Activated CD8-positive, alpha-beta memory T cell treated with anti-CD3 and anti-CD28 coated beads for 48 hours (primary cell): ENCODE data around the gene PAFAH1B1.
"Not testable (repeated sequence)": the region's sequence is repeated elsewhere in the genome, so short reads cannot be mapped to it uniquely, and the experiment has no call there.

Experiments used
- DNase-seq, 3 experiments: peaks; one replicate each; pipeline ENCODE4 v3.0.0-alpha.2; 2020; ENCODE audit warnings: low read depth in 2 of 3, low spot score in 2 of 3

Gene PAFAH1B1

GRCh38 chr17:2593821-2594721 lies 617 bp downstream of the PAFAH1B1 start:
- DNase-seq, result peak; percentile 61 to 68 (median 66)

- no peak for DNase-seq
Measured at GRCh38 chr17:2594722-2595599, 1.5 kb downstream of the PAFAH1B1 start.

- DNase-seq, result no peak
Measured at GRCh38 chr17:2595716-2596115, 2.3 kb downstream of the PAFAH1B1 start.

GRCh38 chr17:2598166-2598565 lies 4.7 kb downstream of the PAFAH1B1 start:
- DNase-seq, result no peak

DNA sequence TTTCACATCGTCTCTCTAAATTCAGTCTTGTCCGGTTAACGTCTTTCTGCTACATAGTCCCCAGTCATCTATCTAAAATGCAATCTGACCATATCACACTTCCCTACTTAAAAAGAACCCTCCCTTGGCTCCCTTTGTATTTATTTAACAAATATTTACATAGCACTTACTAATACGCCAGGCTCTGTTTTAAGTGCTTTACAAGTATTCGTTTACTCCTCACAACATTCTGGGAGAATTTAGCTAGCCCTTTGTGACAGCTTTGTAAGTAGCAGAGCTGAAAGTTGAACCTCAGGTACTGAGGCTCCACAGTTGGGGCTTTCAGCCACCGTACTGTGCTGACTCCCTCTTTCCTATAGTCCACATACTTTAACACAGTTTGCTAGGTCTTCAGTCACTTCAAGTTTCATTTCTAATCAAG lies 9.2 kb downstream of the PAFAH1B1 start:
- no peak for DNase-seq

DNA sequence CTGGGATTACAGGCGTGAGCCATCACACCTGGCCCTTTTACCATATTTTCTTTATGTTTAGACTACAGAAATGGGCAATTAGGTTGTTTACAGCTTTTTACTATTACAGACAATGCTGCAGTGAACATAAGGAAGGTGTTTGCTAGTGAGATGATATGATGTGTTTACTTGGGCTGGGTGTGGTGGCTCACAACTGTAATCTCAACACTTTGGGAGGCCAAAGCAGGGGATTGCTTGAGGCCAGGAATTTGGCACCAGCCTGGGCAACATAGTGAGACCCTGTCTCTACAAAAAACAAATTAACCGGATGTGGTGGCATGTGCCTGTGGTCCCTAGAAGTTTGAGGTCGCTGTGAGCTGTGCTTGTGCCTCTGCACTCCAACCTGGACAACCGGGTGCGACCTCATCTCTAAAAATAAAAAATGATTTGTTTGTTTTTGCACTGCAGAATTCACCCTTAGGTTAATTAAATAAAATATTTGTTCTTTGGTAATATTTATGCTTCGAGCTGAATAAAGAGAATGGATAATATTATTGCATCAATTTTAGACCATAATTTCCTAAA lies 15.0 kb downstream of the PAFAH1B1 start:
- no peak for DNase-seq

GRCh38 chr17:2609091-2609490 lies 15.6 kb downstream of the PAFAH1B1 start:
- no peak for DNase-seq

DNA sequence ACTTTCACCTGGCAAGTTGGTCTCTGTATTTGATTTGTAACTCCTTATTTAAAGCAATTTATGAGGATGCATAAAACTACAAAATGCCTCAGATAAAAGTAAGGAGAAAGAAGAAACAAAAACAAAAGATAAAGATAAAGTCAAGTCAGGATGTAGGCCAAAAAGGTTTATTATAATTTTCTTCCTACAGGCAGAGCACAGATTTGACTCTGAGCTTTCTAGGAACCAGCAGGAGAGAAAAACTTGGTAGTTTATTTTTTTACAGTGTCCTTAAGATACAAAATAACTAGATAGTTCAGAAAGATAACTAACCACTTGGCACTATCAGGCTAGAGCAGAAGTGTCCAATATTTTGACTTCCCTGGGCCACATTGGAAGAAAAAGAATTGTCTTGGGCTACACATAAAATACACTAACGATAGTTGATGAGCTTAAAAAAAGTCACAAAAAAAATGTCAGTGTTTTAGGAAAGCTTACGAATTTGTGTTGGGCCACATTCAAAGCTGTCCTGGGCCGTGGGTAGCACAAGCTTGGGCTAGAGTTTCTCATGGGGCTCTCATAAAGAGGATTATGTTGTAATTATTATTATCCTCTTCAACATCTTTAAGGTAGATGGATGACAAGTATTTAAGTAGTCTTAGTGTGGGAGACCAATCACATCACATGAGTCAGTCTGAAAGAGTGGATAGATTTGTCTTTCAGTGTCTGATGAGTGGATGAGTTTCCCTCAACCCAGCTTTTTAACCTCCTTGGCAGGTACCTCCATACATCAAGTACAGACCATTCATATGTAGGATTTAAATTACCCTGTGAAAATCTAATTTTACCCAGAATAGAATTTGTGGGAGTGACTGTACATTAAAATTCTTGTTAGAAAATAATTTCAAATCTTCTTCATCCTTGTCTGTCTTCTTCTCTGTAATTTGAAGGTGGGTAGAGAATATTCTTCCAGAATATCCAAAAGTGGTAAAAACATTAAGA lies 17.0 kb downstream of the PAFAH1B1 start:
- no peak for DNase-seq

DNA sequence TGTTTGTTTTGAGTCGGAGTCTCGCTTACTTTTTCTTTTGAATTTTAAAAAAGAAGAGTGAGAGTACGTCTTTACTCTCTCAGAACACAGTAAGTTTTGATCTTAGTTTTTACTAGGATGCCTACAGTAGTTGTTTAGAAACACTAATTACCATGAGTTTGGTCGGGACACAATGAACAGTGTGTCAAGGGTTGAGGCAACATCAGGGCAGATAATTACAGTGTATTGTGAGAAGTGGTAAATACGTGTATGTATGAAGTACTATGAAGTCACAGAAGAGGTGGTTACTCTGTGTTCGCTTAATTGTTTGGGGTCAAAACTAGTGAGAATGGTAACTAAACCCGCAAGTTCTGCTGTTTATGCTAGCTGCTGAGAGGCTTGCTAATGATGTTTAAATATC lies 18.2 kb downstream of the PAFAH1B1 start:
- no peak for DNase-seq

GRCh38 chr17:2612630-2613029 lies 19.2 kb downstream of the PAFAH1B1 start:
- DNase-seq, result no peak

GRCh38 chr17:2613089-2613808 lies 19.8 kb downstream of the PAFAH1B1 start:
- no peak for DNase-seq

DNA sequence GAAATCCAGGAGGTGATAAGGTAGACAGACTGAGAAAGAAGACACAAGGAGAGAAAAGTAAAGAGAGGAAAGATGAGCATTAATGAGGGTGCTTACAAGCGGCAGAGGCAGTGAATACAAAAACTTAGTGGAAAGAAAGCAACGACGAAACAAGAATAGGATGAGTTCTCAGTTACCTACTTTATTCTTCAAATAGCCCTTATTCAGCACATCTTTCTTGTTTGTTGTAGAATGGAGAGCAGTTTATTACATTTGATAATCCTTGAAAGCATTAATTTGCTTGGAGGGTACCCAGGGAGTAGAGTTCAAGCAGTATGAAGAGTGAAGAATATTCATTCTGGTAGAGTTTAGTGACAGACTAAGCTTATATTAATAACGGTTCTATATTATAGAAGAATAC lies 22.4 kb downstream of the PAFAH1B1 start:
- no peak for DNase-seq

- DNase-seq, result no peak
Measured at GRCh38 chr17:2621241-2621640, 27.8 kb downstream of the PAFAH1B1 start.

- not testable (repeated sequence) for DNase-seq
Measured at GRCh38 chr17:2621951-2622405, 28.5 kb downstream of the PAFAH1B1 start.

DNA sequence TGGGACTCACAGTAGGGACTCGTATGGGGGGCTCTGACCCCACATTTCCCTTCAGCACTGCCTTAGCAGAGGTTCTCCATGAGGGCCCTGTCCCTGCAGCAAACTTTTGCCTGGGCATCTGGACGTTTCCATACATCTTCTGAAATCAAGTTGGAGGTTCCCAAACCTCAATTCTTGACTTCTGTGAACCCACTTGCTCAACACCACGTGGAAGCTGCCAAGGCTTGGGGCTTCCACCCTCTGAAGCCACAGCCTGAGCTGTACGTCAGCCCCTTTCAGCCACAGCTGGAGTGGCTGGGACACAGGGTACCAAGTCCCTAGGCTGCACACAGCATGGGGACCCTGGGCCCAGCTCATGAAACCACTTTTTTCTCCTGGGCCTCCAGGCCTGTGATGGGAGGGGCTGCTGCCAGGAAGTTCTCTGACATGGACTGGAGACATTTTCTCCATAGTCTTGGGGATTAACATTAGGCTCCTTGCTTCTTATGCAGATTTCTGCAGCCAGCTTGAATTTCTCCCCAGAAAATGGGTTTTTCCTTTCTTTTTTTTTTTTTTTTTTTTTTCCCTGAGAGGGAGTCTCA lies 29.4 kb downstream of the PAFAH1B1 start:
- DNase-seq, result not testable (repeated sequence)

- no peak for DNase-seq
Measured at GRCh38 chr17:2624292-2624731, 30.9 kb downstream of the PAFAH1B1 start.

DNA sequence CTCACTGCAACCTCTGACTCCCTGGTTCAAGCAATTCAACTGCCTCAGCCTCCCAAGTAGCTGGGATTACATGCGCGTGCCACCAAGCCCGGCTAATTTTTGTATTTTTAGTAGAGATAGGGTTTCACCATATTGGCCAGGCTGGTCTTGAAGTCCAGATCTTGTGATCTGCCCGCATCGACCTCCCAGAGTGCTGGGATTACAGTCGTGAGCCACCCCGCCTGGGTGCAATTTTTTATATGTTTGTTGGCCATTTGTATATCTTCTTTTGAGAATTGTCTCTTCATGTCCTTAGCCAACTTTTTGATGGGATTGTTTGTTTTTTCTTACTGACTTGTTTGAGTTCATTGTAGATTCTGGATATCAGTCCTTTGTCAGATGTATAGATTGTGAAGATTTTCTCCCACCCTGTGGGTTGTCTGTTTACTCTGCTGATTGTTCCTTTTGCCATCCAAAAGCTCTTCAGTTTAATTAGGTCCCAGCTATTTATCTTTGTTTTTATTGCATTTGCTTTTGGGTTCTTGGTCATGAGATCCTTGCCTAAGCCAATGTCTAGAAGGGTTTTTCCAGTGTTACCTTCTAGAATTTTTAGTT lies 33.3 kb downstream of the PAFAH1B1 start:
- not testable (repeated sequence) for DNase-seq

GRCh38 chr17:2628922-2629321 lies 35.5 kb downstream of the PAFAH1B1 start:
- DNase-seq, result not testable (repeated sequence)

GRCh38 chr17:2631211-2631610 lies 37.8 kb downstream of the PAFAH1B1 start:
- DNase-seq, result no peak
